ENCODE measurements around the gene CIBAR2.

DNA sequence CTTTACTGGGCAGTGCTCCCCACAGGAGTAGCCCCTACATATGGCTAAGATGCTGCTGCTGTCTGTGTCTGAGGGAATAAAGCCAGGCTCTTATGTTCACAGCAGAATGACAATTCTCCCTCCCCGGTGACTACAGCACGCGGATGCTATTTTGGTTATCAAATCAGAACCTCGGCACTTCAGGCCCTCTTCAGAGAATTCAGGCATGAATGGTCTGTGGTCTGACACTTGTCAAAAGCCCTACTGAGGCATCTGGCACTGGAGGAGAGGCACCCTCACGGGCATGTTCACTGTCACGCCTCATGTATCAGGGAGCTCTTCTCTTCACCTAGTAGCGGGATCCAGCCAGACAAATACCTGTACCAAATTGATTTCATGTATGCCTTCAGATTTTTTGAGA is 54.3 kb downstream of the CIBAR2 start:
- TF ChIP-seq POLR2A (IDR thresholded peaks at IDR 0.05; ENCODE audit: low read length) (no peak), GATA1 (IDR thresholded peaks at IDR 0.05; ENCODE audit: low read depth, low read length) (no peak)

All from erythroblast (primary cell).